K562 (cell line): Measurements from ENCODE around the gene NPAS3.

Experiments used
- ARNT ChIP-seq, 2 experiments: fragments of 450-650 bp; IDR thresholded peaks; 2 replicates each; pipeline ENCODE4 v1.6.1; 2016; ENCODE audit warnings: mild to moderate bottlenecking in 1 of 2
- FOSL1 ChIP-seq: fragments of 200-800 bp; sonication (Bioruptor generic); conservative IDR thresholded peaks from 2 replicates; pipeline ENCODE4 v1.6.1; 2016; ENCODE audit warnings: missing genetic modification characterization, missing compliant biosample characterization
- MXI1 ChIP-seq: IDR thresholded peaks from 2 replicates; pipeline ENCODE4 v1.6.1; 2011; ENCODE audit warnings: low read depth, mild to moderate bottlenecking, improper control_type of control experiment, low read length
- TCF7 ChIP-seq: sonication (generic); IDR thresholded peaks from 2 replicates; pipeline ENCODE4 v1.6.1; 2016; ENCODE audit warnings: antibody characterized with exemption, borderline replicate concordance
- ZHX1 ChIP-seq: fragments of 150-350 bp; conservative IDR thresholded peaks from 2 replicates; pipeline ENCODE4 v1.6.1; 2014; ENCODE audit warnings: low read length
- TF ChIP-seq, protein P1 (sequence below): sonication (generic); formaldehyde crosslinking; IDR thresholded peaks from 2 replicates; pipeline ENCODE4 v1.8.0; 2022; ENCODE audit warnings: missing genetic modification reagents, mild to moderate bottlenecking, borderline replicate concordance

- TF ChIP-seq FOSL1 (tag) (no peak), TCF7 (no peak), MXI1 (no peak), ARNT (IDR thresholded peaks at IDR 0.05) (no peak), ZHX1 (no peak)
- TF ChIP-seq, protein P1, sequence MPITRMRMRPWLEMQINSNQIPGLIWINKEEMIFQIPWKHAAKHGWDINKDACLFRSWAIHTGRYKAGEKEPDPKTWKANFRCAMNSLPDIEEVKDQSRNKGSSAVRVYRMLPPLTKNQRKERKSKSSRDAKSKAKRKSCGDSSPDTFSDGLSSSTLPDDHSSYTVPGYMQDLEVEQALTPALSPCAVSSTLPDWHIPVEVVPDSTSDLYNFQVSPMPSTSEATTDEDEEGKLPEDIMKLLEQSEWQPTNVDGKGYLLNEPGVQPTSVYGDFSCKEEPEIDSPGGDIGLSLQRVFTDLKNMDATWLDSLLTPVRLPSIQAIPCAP, result no peak
These were observed 425.0 kb downstream of the NPAS3 start for GRCh38 chr14:33363682-33364081.
